Body of pancreas (tissue), 4 donors: Measurements from ENCODE around the gene CYP19A1. TPM values are rescaled to one million over a fixed set of nuclear protein-coding genes. Genes with fewer than 3 reads are reported as not detected.

Experiments used
- ATAC-seq: fragments of 150-250 bp; one replicate; pipeline ENCODE4 v1.9.1; 2016
- DNase-seq, 4 donors: peaks; one replicate each; pipeline ENCODE4 v3.0.0-alpha.2; 2019
- H3K27ac ChIP-seq, 4 donors: fragments of 200-600 bp; sonication (generic); 1 replicate in 3 of 4; 2 replicates in 1 of 4; pipeline versions ENCODE4 v1.5.1 to v1.6.1; 2016 to 2019; ENCODE audit warnings: mild to moderate bottlenecking in 1 of 4, mixed read lengths in 1 of 4, moderate library complexity in 1 of 4
- H3K27me3 ChIP-seq, 2 donors: fragments of 200-600 bp; sonication (generic); one replicate each; pipeline ENCODE4 v1.6.0; 2016; ENCODE audit warnings: mild to moderate bottlenecking in 1 of 2
- H3K36me3 ChIP-seq, 2 donors: fragments of 200-600 bp; sonication (generic); replicated peaks in 1 of 2; 2 replicates each; pipeline ENCODE4 v1.5.1; 2016; ENCODE audit warnings: low read depth in 2 of 2; ENCODE audit not compliant: insufficient read depth in 1 of 2
- H3K4me1 ChIP-seq: fragments of 200-600 bp; sonication (generic); one replicate; pipeline ENCODE4 v1.6.0; 2016
- H3K4me3 ChIP-seq, 2 donors: fragments of 200-600 bp; sonication (generic); 1 replicate in 1 of 2; 2 replicates in 1 of 2; pipeline ENCODE4 v1.5.1; 2016 to 2019
- H3K9me3 ChIP-seq, 3 donors: fragments of 200-600 bp; sonication (generic); 1 replicate in 2 of 3; 2 replicates in 1 of 3; pipeline ENCODE4 v1.5.1; 2016
- CTCF ChIP-seq, 7 experiments: fragments of 450-650 bp in 4 of 7; fragments of 200-600 bp in 3 of 7; sonication (generic) in 3 of 7; IDR thresholded peaks; one replicate each; pipeline ENCODE4 v1.5.1; 2016 to 2019; ENCODE audit warnings: antibody characterized with exemption in 7 of 7
- POLR2A ChIP-seq, 3 donors: fragments of 450-650 bp; IDR thresholded peaks; one replicate each; pipeline ENCODE4 v1.6.1; 2016; ENCODE audit warnings: antibody characterized with exemption in 3 of 3, mild to moderate bottlenecking in 2 of 3
- WGBS, 2 donors: methylation state at CpG; one replicate each; pipeline ENCODE4 v1.1.5; 2017; 5-methylcytosine and 5-hydroxymethylcytosine counted together
- intact Hi-C: fragments of 100-400 bp; cut with DNase I; formaldehyde crosslinking; loops from one replicate; pipeline ENCODE4 v1.15.1; 2023
- total RNA-seq, 2 donors: library from RNA; depleted of rRNA; stranded (reverse); fragments of >200 nt; gene quantifications; one replicate each; pipeline ENCODE4 v1.1.0, GENCODE V29; 2016

Gene CYP19A1
- total RNA-seq, 2 donors from 2014 or later, result 0.26 TPM; not detected in 1

GRCh38 chr15:51327081-51327480, 11.3 kb downstream of the CYP19A1 start:
- TF ChIP-seq CTCF (IDR thresholded peaks at IDR 0.05) (no peak), POLR2A (IDR thresholded peaks at IDR 0.05) (no peak)
- ATAC-seq, result no peak
- intact Hi-C loops, result no loop called here

GRCh38 chr15:51325167-51325566, 13.2 kb downstream of the CYP19A1 start:
- Histone ChIP-seq H3K36me3 (no peaks in the 10 kb centered on the region), H3K9me3 (no peaks in the 10 kb centered on the region), H3K27me3 (no peaks in the 10 kb centered on the region), H3K27ac (no peak overlapping the region), H3K4me3 (no peak overlapping the region), H3K4me1 (no peaks in the 10 kb centered on the region)
- intact Hi-C loops, result no loop called here
- no peak for DNase-seq
- no peak for ATAC-seq
- TF ChIP-seq CTCF (IDR thresholded peaks at IDR 0.05) (no peak), POLR2A (IDR thresholded peaks at IDR 0.05) (no peak)
- 82 to 92% methylated on average over 3 of the region's 3 CpGs for WGBS, 2 donors

More at GRCh38 chr15:51327081-51327480, 11.3 kb downstream of the CYP19A1 start:
- no peak for DNase-seq
- H3K36me3 ChIP-seq, result no peaks in the 10 kb centered on the region
- no peaks in the 10 kb centered on the region for H3K27me3 ChIP-seq
- H3K27ac ChIP-seq, result no peak overlapping the region
- H3K4me3 ChIP-seq, result no peak overlapping the region
- 95 to 100% methylated on average over 2 of the region's 2 CpGs for WGBS, 2 donors
- H3K9me3 ChIP-seq, result no peaks in the 10 kb centered on the region
- H3K4me1 ChIP-seq, result no peaks in the 10 kb centered on the region

GRCh38 chr15:51323749-51324148, 14.6 kb downstream of the CYP19A1 start:
- Histone ChIP-seq H3K27ac (no peak overlapping the region), H3K36me3 (no peaks in the 10 kb centered on the region), H3K4me1 (no peaks in the 10 kb centered on the region), H3K4me3 (no peak overlapping the region), H3K9me3 (no peaks in the 10 kb centered on the region), H3K27me3 (no peaks in the 10 kb centered on the region)
- 81 to 87% methylated on average over 7 of the region's 7 CpGs for WGBS, 2 donors
- ATAC-seq, result no peak
- no peak for DNase-seq
- intact Hi-C loops, result no loop called here
- no peak for TF ChIP-seq POLR2A (IDR thresholded peaks at IDR 0.05)
- no peak for TF ChIP-seq CTCF (IDR thresholded peaks at IDR 0.05)

- ATAC-seq (no peak), DNase-seq (peak in 3 of 4 donors; percentile 16 to 63 (median 44))
- H3K4me1 ChIP-seq, result no peaks in the 10 kb centered on the region
- no peaks in the 10 kb centered on the region for H3K27me3 ChIP-seq
- WGBS, 2 donors, result 73 to 94% methylated on average over 1 of the region's 1 CpG
- no peaks in the 10 kb centered on the region for H3K36me3 ChIP-seq
- H3K9me3 ChIP-seq, result no peaks in the 10 kb centered on the region
- TF ChIP-seq POLR2A (IDR thresholded peaks at IDR 0.05) (no peak), CTCF (IDR thresholded peaks at IDR 0.05) (no peak)
- H3K4me3 ChIP-seq, result no peak overlapping the region
- H3K27ac ChIP-seq, result peak overlapping the region in 1 of 4 donors; percentile 31
- intact Hi-C loops, result no loop called here
These were observed 15.6 kb downstream of the CYP19A1 start for GRCh38 chr15:51322621-51323296.

GRCh38 chr15:51321316-51321715, 17.1 kb downstream of the CYP19A1 start:
- 64 to 74% methylated on average over 4 of the region's 4 CpGs for WGBS, 2 donors
- no peak for ATAC-seq
- H3K4me1 ChIP-seq, result no peaks in the 10 kb centered on the region
- no peak overlapping the region for H3K4me3 ChIP-seq
- no peak overlapping the region for H3K27ac ChIP-seq
- no peaks in the 10 kb centered on the region for H3K27me3 ChIP-seq
- intact Hi-C loops, result no loop called here
- DNase-seq, result no peak
- H3K9me3 ChIP-seq, result no peaks in the 10 kb centered on the region
- no peaks in the 10 kb centered on the region for H3K36me3 ChIP-seq
- no peak for TF ChIP-seq POLR2A (IDR thresholded peaks at IDR 0.05)
- TF ChIP-seq CTCF (IDR thresholded peaks at IDR 0.05), result no peak
